HFFc6 (cell line): ENCODE data around the gene TMIGD3. TPM values are rescaled to one million over a fixed set of nuclear protein-coding genes. Genes with fewer than 3 reads are reported as not detected.

ENCODE experiments used
- DNase-seq: peaks from one replicate; pipeline ENCODE4 v3.0.0-alpha.2; 2018
- H3K27ac Mint-ChIP-seq: 2 replicates; pipeline ENCODE4 v1.8.0; 2020; ENCODE audit warnings: mild to moderate bottlenecking, mixed read lengths
- H3K27me3 Mint-ChIP-seq: 2 replicates; pipeline ENCODE4 v1.8.0; 2021; ENCODE audit warnings: mild to moderate bottlenecking, moderate library complexity, mixed read lengths; ENCODE audit not compliant: insufficient read depth
- H3K36me3 Mint-ChIP-seq: 2 replicates; pipeline ENCODE4 v1.8.0; 2021; ENCODE audit warnings: low read depth, mixed read lengths
- H3K4me1 Mint-ChIP-seq: 2 replicates; pipeline ENCODE4 v1.8.0; 2020; ENCODE audit warnings: low read depth, mixed read lengths
- H3K4me3 Mint-ChIP-seq: 2 replicates; pipeline ENCODE4 v1.8.0; 2020; ENCODE audit warnings: mild to moderate bottlenecking, moderate library complexity, mixed read lengths
- H3K9me3 Mint-ChIP-seq: 2 replicates; pipeline ENCODE4 v1.8.0; 2020; ENCODE audit warnings: mild to moderate bottlenecking, mixed read lengths
- CTCF ChIP-seq: fragments of 200-600 bp; sonication (generic); IDR thresholded peaks from 2 replicates; pipeline ENCODE4 v1.5.0; 2021; ENCODE audit warnings: antibody characterized with exemption, mild to moderate bottlenecking
- total RNA-seq, 6 experiments: library from RNA; stranded (reverse); fragmentation: NEBNext Ultra II Directional; extraction: Animal tissue kit (Norgen Biotek cat#: 25700); gene quantifications; 2 replicates in 1 of 6; 3 replicates in 5 of 6; pipeline ENCODE4 v1.2.3, GENCODE V29; 2021

The TMIGD3 gene
- total RNA-seq, 6 experiments from 2014 or later = not detected

GRCh38 chr1:111541721-111542120 lies 38.3 kb upstream of the TMIGD3 start:
- peaks cover 67% of the 10 kb centered on the region for H3K4me1 Mint-ChIP-seq

GRCh38 chr1:111540928-111541327 lies 37.5 kb upstream of the TMIGD3 start:
- Mint-ChIP-seq H3K4me1 (peaks cover 60% of the 10 kb centered on the region), H3K4me3 (peak overlapping the region; percentile 86; the same call in 1 of the 2 replicates), H3K9me3 (no peaks in the 10 kb centered on the region), H3K27me3 (no peaks in the 10 kb centered on the region), H3K36me3 (0 out of 2 replicates have a peak, but pooled peaks cover 4% of the 10 kb centered on the region), H3K27ac (peak overlapping the region; percentile 87; the same call in 1 of the 2 replicates)
- TF ChIP-seq CTCF = no peak
- no peak for DNase-seq

More at GRCh38 chr1:111541721-111542120, 38.3 kb upstream of the TMIGD3 start:
- Mint-ChIP-seq H3K27ac (peak overlapping the region; percentile 87), H3K9me3 (no peaks in the 10 kb centered on the region), H3K36me3 (peaks cover 4% of the 10 kb centered on the region; the same call in 1 of the 2 replicates), H3K4me3 (peak overlapping the region; percentile 86), H3K27me3 (no peaks in the 10 kb centered on the region)
- TF ChIP-seq CTCF = no peak
- DNase-seq = peak; percentile 25

- no peak overlapping the region; the same call in 1 of the 2 replicates for H3K4me3 Mint-ChIP-seq
- no peak overlapping the region; the same call in 1 of the 2 replicates for H3K27ac Mint-ChIP-seq
- H3K36me3 Mint-ChIP-seq = 0 out of 2 replicates have a peak, but pooled peaks cover 4% of the 10 kb centered on the region
- H3K27me3 Mint-ChIP-seq = no peaks in the 10 kb centered on the region
- no peak for TF ChIP-seq CTCF
- H3K9me3 Mint-ChIP-seq = no peaks in the 10 kb centered on the region
- peaks cover 60% of the 10 kb centered on the region for H3K4me1 Mint-ChIP-seq
- DNase-seq = peak; percentile 32
Measured at GRCh38 chr1:111538343-111539025, 35.1 kb upstream of the TMIGD3 start.

GRCh38 chr1:111535256-111536191 lies 32.1 kb upstream of the TMIGD3 start:
- Mint-ChIP-seq H3K27me3 (peaks cover 4% of the 10 kb centered on the region), H3K9me3 (no peaks in the 10 kb centered on the region), H3K4me3 (no peak overlapping the region), H3K36me3 (0 out of 2 replicates have a peak, but pooled peaks cover 3% of the 10 kb centered on the region), H3K4me1 (peaks cover 44% of the 10 kb centered on the region), H3K27ac (no peak overlapping the region; the same call in 1 of the 2 replicates)
- DNase-seq = no peak
- no peak for TF ChIP-seq CTCF

- no peaks in the 10 kb centered on the region for H3K9me3 Mint-ChIP-seq
- H3K36me3 Mint-ChIP-seq = no peaks in the 10 kb centered on the region
- TF ChIP-seq CTCF = no peak
- no peak overlapping the region for H3K4me3 Mint-ChIP-seq
- peaks cover 2% of the 10 kb centered on the region; the same call in 1 of the 2 replicates for H3K27me3 Mint-ChIP-seq
- peaks cover 18% of the 10 kb centered on the region for H3K4me1 Mint-ChIP-seq
- no peak overlapping the region for H3K27ac Mint-ChIP-seq
- DNase-seq = no peak
Measured at GRCh38 chr1:111520053-111520452, 16.6 kb upstream of the TMIGD3 start.
